ENCODE measurements around the gene ZNF791. TPM values are rescaled to one million over a fixed set of nuclear protein-coding genes. Genes with fewer than 3 reads are reported as not detected.

Gene ZNF791
- total and polyA plus RNA-seq, 2 donors from 2014 or later = 6.5 to 34.7 TPM

Other genes with a start within 250 kb of the ZNF791 start
- gene ZNF442, start 245.2 kb upstream of the ZNF791 start, total RNA-seq = 9.1 TPM
- 2.1 TPM for gene ZNF442, start 245.2 kb upstream of the ZNF791 start, polyA plus RNA-seq (ENCODE audit: insufficient read depth, low read depth, low replicate concordance)
- 7.8 TPM for gene ZNF799, start 209.6 kb upstream of the ZNF791 start, total RNA-seq
- gene ZNF799, start 209.6 kb upstream of the ZNF791 start, polyA plus RNA-seq (ENCODE audit: insufficient read depth, low read depth, low replicate concordance) = 4.3 TPM
- 8.4 TPM for gene ZNF443, start 169.9 kb upstream of the ZNF791 start, total RNA-seq
- 4.1 TPM for gene ZNF443, start 169.9 kb upstream of the ZNF791 start, polyA plus RNA-seq (ENCODE audit: insufficient read depth, low read depth, low replicate concordance)
- gene ZNF709, start 126.1 kb upstream of the ZNF791 start, total RNA-seq = 5.7 TPM
- 2.2 TPM for gene ZNF709, start 126.1 kb upstream of the ZNF791 start, polyA plus RNA-seq (ENCODE audit: insufficient read depth, low read depth, low replicate concordance)
- 22.6 TPM for gene ZNF564, start 59.4 kb upstream of the ZNF791 start, total RNA-seq
- 10.2 TPM for gene ZNF564, start 59.4 kb upstream of the ZNF791 start, polyA plus RNA-seq (ENCODE audit: insufficient read depth, low read depth, low replicate concordance)
- gene ZNF490, start 107 bp upstream of the ZNF791 start, total RNA-seq = 14.3 TPM
- gene ZNF490, start 107 bp upstream of the ZNF791 start, polyA plus RNA-seq (ENCODE audit: insufficient read depth, low read depth, low replicate concordance) = 1.0 TPM
- gene MAN2B1, start 55.8 kb downstream of the ZNF791 start, total RNA-seq = 90.5 TPM
- 63.9 TPM for gene MAN2B1, start 55.8 kb downstream of the ZNF791 start, polyA plus RNA-seq (ENCODE audit: insufficient read depth, low read depth, low replicate concordance)
- gene WDR83, start 55.9 kb downstream of the ZNF791 start, total RNA-seq = 10.5 TPM
- 21.2 TPM for gene WDR83, start 55.9 kb downstream of the ZNF791 start, polyA plus RNA-seq (ENCODE audit: insufficient read depth, low read depth, low replicate concordance)
- 75.9 TPM for gene DHPS, start 71.0 kb downstream of the ZNF791 start, total RNA-seq
- 61.3 TPM for gene DHPS, start 71.0 kb downstream of the ZNF791 start, polyA plus RNA-seq (ENCODE audit: insufficient read depth, low read depth, low replicate concordance)
- gene GNG14, start 77.1 kb downstream of the ZNF791 start, total RNA-seq = not detected
- gene GNG14, start 77.1 kb downstream of the ZNF791 start, polyA plus RNA-seq (ENCODE audit: insufficient read depth, low read depth, low replicate concordance) = not detected
- gene FBXW9, start 85.7 kb downstream of the ZNF791 start, total RNA-seq = 11.4 TPM
- 14.9 TPM for gene FBXW9, start 85.7 kb downstream of the ZNF791 start, polyA plus RNA-seq (ENCODE audit: insufficient read depth, low read depth, low replicate concordance)
- gene TNPO2, start 113.0 kb downstream of the ZNF791 start, total RNA-seq = 62.7 TPM
- 20.5 TPM for gene TNPO2, start 113.0 kb downstream of the ZNF791 start, polyA plus RNA-seq (ENCODE audit: insufficient read depth, low read depth, low replicate concordance)
- 135 TPM for gene TRIR, start 123.8 kb downstream of the ZNF791 start, total RNA-seq
- gene TRIR, start 123.8 kb downstream of the ZNF791 start, polyA plus RNA-seq (ENCODE audit: insufficient read depth, low read depth, low replicate concordance) = 321 TPM
- 71.3 TPM for gene GET3, start 126.6 kb downstream of the ZNF791 start, total RNA-seq
- 132 TPM for gene GET3, start 126.6 kb downstream of the ZNF791 start, polyA plus RNA-seq (ENCODE audit: insufficient read depth, low read depth, low replicate concordance)
- not detected for gene BEST2, start 140.9 kb downstream of the ZNF791 start, total RNA-seq
- not detected for gene BEST2, start 140.9 kb downstream of the ZNF791 start, polyA plus RNA-seq (ENCODE audit: insufficient read depth, low read depth, low replicate concordance)
- 58.1 TPM for gene HOOK2, start 164.6 kb downstream of the ZNF791 start, total RNA-seq
- gene HOOK2, start 164.6 kb downstream of the ZNF791 start, polyA plus RNA-seq (ENCODE audit: insufficient read depth, low read depth, low replicate concordance) = 41.8 TPM
- 128 TPM for gene JUNB, start 180.6 kb downstream of the ZNF791 start, total RNA-seq
- 142 TPM for gene JUNB, start 180.6 kb downstream of the ZNF791 start, polyA plus RNA-seq (ENCODE audit: insufficient read depth, low read depth, low replicate concordance)
- gene PRDX2, start 190.9 kb downstream of the ZNF791 start, total RNA-seq = 171 TPM
- gene PRDX2, start 190.9 kb downstream of the ZNF791 start, polyA plus RNA-seq (ENCODE audit: insufficient read depth, low read depth, low replicate concordance) = 664 TPM
- gene THSD8, start 191.1 kb downstream of the ZNF791 start, total RNA-seq = 3.2 TPM
- gene THSD8, start 191.1 kb downstream of the ZNF791 start, polyA plus RNA-seq (ENCODE audit: insufficient read depth, low read depth, low replicate concordance) = 10.0 TPM
- gene RNASEH2A, start 195.7 kb downstream of the ZNF791 start, total RNA-seq = 7.9 TPM
- gene RNASEH2A, start 195.7 kb downstream of the ZNF791 start, polyA plus RNA-seq (ENCODE audit: insufficient read depth, low read depth, low replicate concordance) = 1.3 TPM
- not detected for gene RTBDN, start 223.7 kb downstream of the ZNF791 start, total RNA-seq
- gene RTBDN, start 223.7 kb downstream of the ZNF791 start, polyA plus RNA-seq (ENCODE audit: insufficient read depth, low read depth, low replicate concordance) = not detected
- 0.35 TPM for gene MAST1, start 227.6 kb downstream of the ZNF791 start, total RNA-seq
- 0.39 TPM for gene MAST1, start 227.6 kb downstream of the ZNF791 start, polyA plus RNA-seq (ENCODE audit: insufficient read depth, low read depth, low replicate concordance)

Data from kidney (tissue), 2 donors.